ENCODE data around the gene ZFHX2. TPM values are rescaled to one million over a fixed set of nuclear protein-coding genes. Genes with fewer than 3 reads are reported as not detected.

The ZFHX2 gene
- total RNA-seq, 6 experiments from 2014 or later, result 0.63 to 4.2 (median 1.7) TPM

DNA sequence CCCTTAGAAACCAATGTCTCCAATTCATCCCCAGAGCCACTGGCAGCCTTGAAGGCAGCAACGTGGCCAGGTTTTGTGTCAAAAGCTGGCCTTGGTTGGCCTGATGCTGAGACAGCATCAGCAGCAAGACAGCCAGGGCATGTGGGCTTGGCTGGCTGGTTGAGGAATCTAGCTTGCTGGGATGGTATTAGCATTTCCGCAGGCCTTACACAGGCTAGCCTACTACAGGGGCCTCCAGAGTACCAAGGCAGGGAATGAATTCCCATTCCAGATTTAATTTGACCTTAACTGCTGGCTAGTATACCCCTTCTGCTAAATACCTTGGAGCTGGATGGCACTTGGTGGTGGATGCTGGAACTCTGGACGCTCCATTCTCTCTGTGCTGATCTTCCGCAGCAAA lies 66.2 kb downstream of the ZFHX2 start:
- no peak for DNase-seq
- peaks cover 5% of the 10 kb centered on the region; the same call in 1 of the 2 replicates for H3K36me3 Mint-ChIP-seq (ENCODE audit: low read depth)
- no peaks in the 10 kb centered on the region for H3K27me3 Mint-ChIP-seq (ENCODE audit: insufficient read depth)
- TF ChIP-seq, protein P1, sequence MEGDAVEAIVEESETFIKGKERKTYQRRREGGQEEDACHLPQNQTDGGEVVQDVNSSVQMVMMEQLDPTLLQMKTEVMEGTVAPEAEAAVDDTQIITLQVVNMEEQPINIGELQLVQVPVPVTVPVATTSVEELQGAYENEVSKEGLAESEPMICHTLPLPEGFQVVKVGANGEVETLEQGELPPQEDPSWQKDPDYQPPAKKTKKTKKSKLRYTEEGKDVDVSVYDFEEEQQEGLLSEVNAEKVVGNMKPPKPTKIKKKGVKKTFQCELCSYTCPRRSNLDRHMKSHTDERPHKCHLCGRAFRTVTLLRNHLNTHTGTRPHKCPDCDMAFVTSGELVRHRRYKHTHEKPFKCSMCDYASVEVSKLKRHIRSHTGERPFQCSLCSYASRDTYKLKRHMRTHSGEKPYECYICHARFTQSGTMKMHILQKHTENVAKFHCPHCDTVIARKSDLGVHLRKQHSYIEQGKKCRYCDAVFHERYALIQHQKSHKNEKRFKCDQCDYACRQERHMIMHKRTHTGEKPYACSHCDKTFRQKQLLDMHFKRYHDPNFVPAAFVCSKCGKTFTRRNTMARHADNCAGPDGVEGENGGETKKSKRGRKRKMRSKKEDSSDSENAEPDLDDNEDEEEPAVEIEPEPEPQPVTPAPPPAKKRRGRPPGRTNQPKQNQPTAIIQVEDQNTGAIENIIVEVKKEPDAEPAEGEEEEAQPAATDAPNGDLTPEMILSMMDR (IDR thresholded peaks at IDR 0.05), result no peak
- H3K27ac Mint-ChIP-seq, result no peak overlapping the region
- H3K4me1 Mint-ChIP-seq (ENCODE audit: low read depth), result no peaks in the 10 kb centered on the region
- no peaks in the 10 kb centered on the region for H3K9me3 Mint-ChIP-seq
- H3K4me3 Mint-ChIP-seq, result no peak overlapping the region

DNA sequence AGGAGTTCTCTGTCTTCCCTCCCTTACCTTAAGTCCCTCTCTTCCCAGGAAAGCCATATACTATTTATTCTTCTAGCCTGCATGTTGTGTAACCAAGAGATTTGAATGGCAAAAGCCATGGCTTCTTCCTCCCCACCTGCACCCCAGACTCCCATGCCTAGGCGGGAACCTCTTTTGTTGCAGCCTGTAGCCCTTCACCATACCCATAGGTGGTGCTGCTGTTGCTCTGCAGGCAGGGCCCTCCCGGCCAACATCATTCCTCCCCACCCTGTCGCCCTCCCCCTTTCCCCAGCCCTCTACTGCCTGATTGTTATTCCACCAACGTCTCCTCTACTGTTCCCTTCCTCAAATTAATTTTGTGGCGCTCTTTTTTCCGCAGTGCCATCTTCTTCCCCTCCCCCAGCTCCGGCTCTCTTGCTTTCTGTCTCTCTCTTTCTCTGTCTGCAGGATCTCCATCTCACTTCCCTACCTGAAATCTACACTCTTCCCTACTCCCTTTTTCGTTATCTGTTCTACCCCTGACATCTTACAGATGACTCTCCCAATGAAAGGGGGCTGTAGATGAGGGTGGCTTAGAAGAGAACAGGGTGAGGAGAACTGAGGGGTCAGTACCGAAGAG lies 68.2 kb downstream of the ZFHX2 start:
- H3K4me1 Mint-ChIP-seq (ENCODE audit: low read depth), result peaks cover 3% of the 10 kb centered on the region
- DNase-seq, result no peak
- H3K27ac Mint-ChIP-seq, result no peak overlapping the region
- H3K36me3 Mint-ChIP-seq (ENCODE audit: low read depth), result peaks cover 5% of the 10 kb centered on the region; the same call in 1 of the 2 replicates
- H3K4me3 Mint-ChIP-seq, result no peak overlapping the region
- TF ChIP-seq, protein P1 (IDR thresholded peaks at IDR 0.05), result peak; percentile 69
- H3K27me3 Mint-ChIP-seq (ENCODE audit: insufficient read depth), result no peaks in the 10 kb centered on the region
- H3K9me3 Mint-ChIP-seq, result no peaks in the 10 kb centered on the region

DNA sequence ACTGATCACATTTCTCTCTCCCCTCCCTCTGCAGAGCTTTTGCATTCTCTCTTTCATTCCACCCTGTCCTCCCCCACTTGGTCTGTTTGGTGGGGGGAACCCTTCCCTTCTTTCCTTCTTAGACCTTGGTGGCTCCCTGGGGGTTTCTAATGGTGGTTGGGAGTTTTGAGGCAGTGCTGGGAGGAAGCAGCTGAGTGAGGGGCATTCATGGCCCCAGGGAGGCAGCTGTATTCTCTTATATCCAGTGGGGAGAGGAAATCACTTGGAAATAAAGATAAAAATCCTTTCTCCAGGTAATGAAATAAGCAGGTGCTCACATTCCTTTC lies 68.8 kb downstream of the ZFHX2 start:
- Mint-ChIP-seq H3K36me3 (ENCODE audit: low read depth) (peaks cover 7% of the 10 kb centered on the region; the same call in 1 of the 2 replicates), H3K27ac (no peak overlapping the region), H3K4me3 (no peak overlapping the region), H3K4me1 (ENCODE audit: low read depth) (peaks cover 6% of the 10 kb centered on the region), H3K27me3 (ENCODE audit: insufficient read depth) (no peaks in the 10 kb centered on the region), H3K9me3 (no peaks in the 10 kb centered on the region)
- TF ChIP-seq, protein P1 (IDR thresholded peaks at IDR 0.05), result no peak
- no peak for DNase-seq

DNA sequence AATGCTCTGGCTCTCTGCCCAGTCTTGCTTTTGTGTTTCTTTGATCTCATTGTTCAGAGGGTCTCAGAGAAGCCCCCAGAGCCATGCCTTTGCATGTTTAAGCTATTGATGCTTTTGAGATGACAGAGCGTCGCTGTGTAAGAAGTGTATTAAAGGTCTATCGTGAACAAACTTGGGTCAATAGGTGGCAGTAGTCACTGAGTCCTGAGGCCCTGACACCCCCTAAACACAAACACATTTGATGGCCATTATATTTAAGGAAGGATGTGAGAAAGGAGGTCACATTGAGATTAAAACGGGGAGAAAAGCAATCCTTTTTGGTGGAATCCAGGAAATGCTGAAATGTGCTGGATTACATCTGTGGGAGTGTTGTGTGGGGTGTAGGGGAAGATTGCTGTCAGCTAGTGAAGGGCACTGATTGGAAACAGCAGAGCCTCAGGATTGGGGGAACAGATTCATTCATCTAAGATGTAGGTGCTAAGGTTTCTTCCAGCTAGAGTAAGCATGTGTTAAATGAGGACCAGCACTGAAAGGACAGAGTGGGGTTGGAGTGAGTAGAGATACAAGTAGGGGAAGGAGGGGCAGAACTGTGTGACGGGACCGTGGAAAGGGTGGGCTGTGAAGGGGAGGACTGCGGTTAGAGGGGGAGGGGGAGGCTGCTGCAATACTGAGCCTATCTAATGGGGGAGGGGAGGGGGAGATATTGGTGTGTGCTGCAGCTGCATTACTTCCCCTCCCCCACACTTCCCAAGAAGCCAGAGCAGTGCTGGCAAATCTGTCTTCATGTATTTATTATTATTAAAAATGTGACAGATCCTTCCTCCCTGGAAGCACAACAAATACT lies 69.4 kb downstream of the ZFHX2 start:
- Mint-ChIP-seq H3K9me3 (no peaks in the 10 kb centered on the region), H3K4me1 (ENCODE audit: low read depth) (peaks cover 6% of the 10 kb centered on the region), H3K27me3 (ENCODE audit: insufficient read depth) (no peaks in the 10 kb centered on the region), H3K36me3 (ENCODE audit: low read depth) (peaks cover 9% of the 10 kb centered on the region; the same call in 1 of the 2 replicates), H3K4me3 (no peak overlapping the region), H3K27ac (no peak overlapping the region)
- TF ChIP-seq, protein P1 (IDR thresholded peaks at IDR 0.05), result peak; percentile 38; the same call in 1 of the 2 replicates
- no peak for DNase-seq

DNA sequence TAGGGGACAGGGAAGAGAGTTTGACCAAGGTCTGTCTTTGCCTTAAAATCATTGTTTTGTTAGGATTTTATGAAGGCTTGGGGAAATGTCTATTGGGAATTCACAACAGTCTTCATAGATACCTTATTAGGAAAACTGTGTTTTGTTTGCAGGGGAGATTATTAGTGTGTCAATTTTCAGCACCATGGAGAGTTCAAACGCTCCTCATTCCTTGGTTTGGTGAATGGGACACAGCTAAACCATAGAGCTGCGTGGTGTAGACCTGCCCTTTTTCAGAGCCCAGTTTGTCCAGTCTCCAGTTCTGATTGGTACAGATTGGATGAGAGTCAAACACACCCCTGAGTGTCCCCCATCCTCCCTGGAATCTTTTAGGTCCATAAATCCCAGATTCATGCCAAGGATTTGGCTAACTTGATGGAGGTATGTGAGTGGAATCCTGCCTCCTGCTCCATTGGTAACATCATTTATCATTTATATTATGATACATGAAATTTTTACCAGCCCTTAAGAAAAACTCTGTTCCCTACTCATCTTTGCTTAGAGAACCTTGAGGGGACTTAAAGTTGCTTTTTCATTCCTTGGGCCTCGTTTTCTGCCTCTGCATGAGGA lies 70.1 kb downstream of the ZFHX2 start:
- DNase-seq, result peak; percentile 6
- TF ChIP-seq, protein P1 (IDR thresholded peaks at IDR 0.05), result no peak; the same call in 1 of the 2 replicates
- H3K4me3 Mint-ChIP-seq, result no peak overlapping the region
- H3K9me3 Mint-ChIP-seq, result no peaks in the 10 kb centered on the region
- peaks cover 6% of the 10 kb centered on the region for H3K4me1 Mint-ChIP-seq (ENCODE audit: low read depth)
- no peaks in the 10 kb centered on the region for H3K27me3 Mint-ChIP-seq (ENCODE audit: insufficient read depth)
- H3K27ac Mint-ChIP-seq, result no peak overlapping the region
- H3K36me3 Mint-ChIP-seq (ENCODE audit: low read depth), result peaks cover 9% of the 10 kb centered on the region

Measured in HFFc6 (cell line).